Lower leg skin (tissue), 4 donors: ENCODE data around the gene LMX1A. TPM values are rescaled to one million over a fixed set of nuclear protein-coding genes. Genes with fewer than 3 reads are reported as not detected.

Source experiments
- DNase-seq, 2 donors: peaks; one replicate each; pipeline ENCODE4 v3.0.0-alpha.2; 2019; ENCODE audit warnings: low spot score in 2 of 2
- H3K4me3 ChIP-seq: fragments of 200-600 bp; sonication (generic); 2 replicates; pipeline ENCODE4 v1.5.1; 2017; ENCODE audit warnings: mild to moderate bottlenecking, low read depth; ENCODE audit not compliant: poor library complexity, severe bottlenecking
- CTCF ChIP-seq, 3 donors: fragments of 450-650 bp; IDR thresholded peaks; one replicate each; pipeline ENCODE4 v1.5.1; 2016; ENCODE audit warnings: antibody characterized with exemption in 3 of 3, mild to moderate bottlenecking in 3 of 3, moderate library complexity in 2 of 3
- POLR2A ChIP-seq, 2 donors: fragments of 450-650 bp; IDR thresholded peaks; one replicate each; pipeline ENCODE4 v1.6.1; 2016 to 2017; ENCODE audit warnings: antibody characterized with exemption in 2 of 2, mild to moderate bottlenecking in 1 of 2, moderate library complexity in 1 of 2
- WGBS, 2 donors: methylation state at CpG; one replicate each; pipeline ENCODE4 v1.1.5; 2018; 5-methylcytosine and 5-hydroxymethylcytosine counted together
- intact Hi-C: fragments of 100-400 bp; cut with DNase I; formaldehyde crosslinking; loops from one replicate; pipeline ENCODE4 v1.15.0; 2023; ENCODE audit warnings: low total_unique reads
- total RNA-seq, 4 donors: library from RNA; depleted of rRNA; stranded (reverse); fragments of >200 nt; gene quantifications; one replicate each; pipeline ENCODE4 v1.1.0, GENCODE V29; 2016

The LMX1A gene
- total RNA-seq, 4 donors from 2014 or later, result 0.29 TPM; not detected in 3

- WGBS, 2 donors, result 45 to 46% methylated on average over 5 of the region's 5 CpGs
- no peak overlapping the region for H3K4me3 ChIP-seq
- no peak for DNase-seq
- TF ChIP-seq POLR2A (IDR thresholded peaks at IDR 0.05) (no peak), CTCF (IDR thresholded peaks at IDR 0.05) (no peak)
- intact Hi-C loops, result no loop called here
Observed at GRCh38 chr1:165383599-165384405, 27.3 kb upstream of the LMX1A start.

GRCh38 chr1:165383067-165383466 lies 26.6 kb upstream of the LMX1A start:
- 20 to 21% methylated on average over 6 of the region's 6 CpGs for WGBS, 2 donors
- DNase-seq, result peak; percentile 55 to 88
- H3K4me3 ChIP-seq, result no peak overlapping the region
- TF ChIP-seq POLR2A (IDR thresholded peaks at IDR 0.05), result no peak
- TF ChIP-seq CTCF (IDR thresholded peaks at IDR 0.05), result no peak
- intact Hi-C loops, result no loop called here

- no peak for DNase-seq
- TF ChIP-seq POLR2A (IDR thresholded peaks at IDR 0.05), result no peak
- no peak for TF ChIP-seq CTCF (IDR thresholded peaks at IDR 0.05)
- 80 to 90% methylated on average over 6 of the region's 6 CpGs for WGBS, 2 donors
Observed at GRCh38 chr1:165381745-165382505, 25.4 kb upstream of the LMX1A start.

GRCh38 chr1:165376811-165377311 lies 20.3 kb upstream of the LMX1A start:
- 24 to 26% methylated on average over 12 of the region's 12 CpGs for WGBS, 2 donors
- no peak overlapping the region for H3K4me3 ChIP-seq
- TF ChIP-seq CTCF (IDR thresholded peaks at IDR 0.05), result no peak
- no peak for TF ChIP-seq POLR2A (IDR thresholded peaks at IDR 0.05)
- no peak for DNase-seq
- intact Hi-C loops, result loop anchor here (10.0 kb wide), 1 partner anchor 122 kb away; no protein-coding TSS in a partner anchor

More at GRCh38 chr1:165381745-165382505, 25.4 kb upstream of the LMX1A start:
- H3K4me3 ChIP-seq, result no peak overlapping the region
- intact Hi-C loops, result no loop called here

GRCh38 chr1:165376041-165376810 lies 19.7 kb upstream of the LMX1A start:
- no peak overlapping the region for H3K4me3 ChIP-seq
- DNase-seq, result peak; percentile 85 to 97
- intact Hi-C loops, result loop anchor here (10.0 kb wide), 1 partner anchor 121 kb away; no protein-coding TSS in a partner anchor
- TF ChIP-seq POLR2A (IDR thresholded peaks at IDR 0.05), result no peak
- TF ChIP-seq CTCF (IDR thresholded peaks at IDR 0.05), result no peak
- 1% methylated on average over 31 to 36 of the region's 46 CpGs for WGBS, 2 donors
